NCI-H82 (cell line): Measurements from ENCODE around the gene ASAP3.
A peak's percentile ranks its signal among the peaks of the same experiment; 100 is the strongest.

Experiments
- DNase-seq: peaks from one replicate; lab custom pipeline; 2025; lab: John Stamatoyannopoulos, UW

The ASAP3 gene

DNA sequence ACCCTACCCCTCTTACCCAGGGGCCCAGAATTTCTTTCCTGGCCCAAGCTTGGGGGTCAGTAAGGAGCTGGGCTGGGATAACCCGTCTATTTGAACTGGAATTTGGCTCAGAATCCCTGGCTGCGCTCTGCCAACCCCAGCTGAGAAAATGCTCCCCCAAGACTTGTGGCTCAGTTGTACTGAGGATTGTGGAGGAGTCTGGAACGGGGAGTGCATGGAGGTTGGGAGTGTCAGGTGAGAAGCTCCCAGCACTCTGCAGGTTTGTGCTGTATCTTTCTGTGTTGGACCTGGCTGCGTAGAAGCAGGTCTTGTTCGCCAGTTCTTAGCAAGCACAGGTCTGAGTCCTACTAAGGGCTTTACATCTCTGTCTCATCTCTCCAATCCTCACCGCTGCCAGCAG, 61.0 kb downstream of the ASAP3 start:
- DNase-seq: no peak

- DNase-seq: no peak
Measured at GRCh38 chr1:23422241-23422877, 61.6 kb downstream of the ASAP3 start.

- DNase-seq: no peak
Measured at GRCh38 chr1:23421753-23422240, 62.2 kb downstream of the ASAP3 start.

- no peak for DNase-seq
Measured at GRCh38 chr1:23421343-23421742, 62.6 kb downstream of the ASAP3 start.

DNA sequence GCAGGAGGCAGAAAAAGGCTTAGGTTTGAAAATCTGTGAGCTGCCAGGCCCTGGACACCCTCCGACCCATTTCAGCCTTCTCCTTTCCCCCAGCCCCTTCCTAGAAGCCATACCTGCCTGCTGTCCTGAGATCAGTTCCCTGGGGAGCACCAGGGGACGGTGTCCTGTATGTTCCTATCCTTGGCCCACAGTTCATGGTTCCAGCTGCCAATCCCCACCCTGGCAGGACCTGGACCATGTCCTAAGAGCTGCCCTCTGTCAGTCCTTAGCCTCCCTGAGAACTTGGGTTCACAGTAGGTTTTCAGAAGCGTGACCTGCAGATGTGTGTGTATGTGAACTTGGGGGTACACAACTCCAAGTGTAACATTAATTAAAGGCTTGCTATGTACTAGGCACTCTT, 63.2 kb downstream of the ASAP3 start:
- DNase-seq: no peak

DNA sequence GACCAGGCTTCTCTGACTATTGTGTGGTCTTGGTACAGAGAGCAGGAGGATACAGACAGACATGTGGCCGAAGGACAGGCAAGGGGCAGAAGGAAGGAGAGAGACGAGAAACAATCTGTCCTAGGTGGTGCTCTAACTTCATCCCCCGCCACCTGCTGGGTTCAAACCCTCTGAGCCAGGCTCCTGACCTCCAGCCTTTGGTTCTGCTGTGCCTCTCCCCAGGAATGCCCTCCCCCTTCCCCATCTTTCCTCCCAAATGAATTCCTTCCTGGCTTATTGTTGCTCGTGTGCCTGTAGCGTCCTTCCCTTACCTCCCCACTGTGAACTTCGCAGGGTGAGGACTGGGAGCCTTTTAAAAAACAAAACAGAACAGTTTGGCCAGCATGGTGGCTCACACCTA, 64.8 kb downstream of the ASAP3 start:
- peak; percentile 44 for DNase-seq

DNA sequence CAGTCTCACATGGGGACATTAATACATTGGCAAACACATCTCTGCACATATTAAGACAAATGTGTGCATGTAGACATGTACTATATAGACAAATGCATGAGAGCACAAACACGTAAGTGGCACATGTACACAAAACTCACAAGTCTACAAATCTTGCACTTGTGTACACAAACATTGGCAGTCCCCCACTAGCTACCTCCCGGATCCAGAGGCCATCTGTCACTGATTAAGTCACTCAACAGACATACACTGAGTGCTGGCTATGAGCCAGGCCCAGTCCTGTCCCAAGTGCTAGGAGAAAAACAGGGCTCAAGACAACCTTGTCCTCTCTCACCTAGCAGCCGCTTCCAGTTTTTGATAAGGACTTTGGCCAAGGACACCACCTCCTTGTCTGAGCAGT, 66.4 kb downstream of the ASAP3 start:
- peak; percentile 98 for DNase-seq

GRCh38 chr1:23416964-23417363, 67.0 kb downstream of the ASAP3 start:
- DNase-seq: no peak

- DNase-seq: no peak
Measured at GRCh38 chr1:23408797-23409290, 75.1 kb downstream of the ASAP3 start.

GRCh38 chr1:23407016-23407630, 76.9 kb downstream of the ASAP3 start:
- DNase-seq: no peak

DNA sequence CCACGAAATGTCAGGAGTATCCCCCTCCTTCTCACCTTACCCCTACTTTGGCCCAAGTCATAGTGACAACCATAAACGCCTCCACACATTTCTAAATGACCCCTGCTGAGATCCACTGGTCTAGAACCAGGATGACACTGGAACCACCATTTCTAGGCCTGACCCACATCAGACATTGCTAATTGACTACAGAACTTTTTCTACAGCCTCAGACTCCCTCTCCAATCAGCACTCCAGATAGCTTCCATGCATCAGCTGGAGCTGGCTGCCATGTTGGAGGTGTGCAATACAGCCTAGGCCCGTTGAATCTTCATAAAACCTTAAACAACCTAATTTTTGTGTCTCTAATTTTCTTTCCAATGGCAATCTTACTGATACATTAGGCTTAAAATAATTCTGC, 78.0 kb downstream of the ASAP3 start:
- DNase-seq: no peak

- peak; percentile 92 for DNase-seq
Measured at GRCh38 chr1:23403735-23404486, 80.1 kb downstream of the ASAP3 start.

DNA sequence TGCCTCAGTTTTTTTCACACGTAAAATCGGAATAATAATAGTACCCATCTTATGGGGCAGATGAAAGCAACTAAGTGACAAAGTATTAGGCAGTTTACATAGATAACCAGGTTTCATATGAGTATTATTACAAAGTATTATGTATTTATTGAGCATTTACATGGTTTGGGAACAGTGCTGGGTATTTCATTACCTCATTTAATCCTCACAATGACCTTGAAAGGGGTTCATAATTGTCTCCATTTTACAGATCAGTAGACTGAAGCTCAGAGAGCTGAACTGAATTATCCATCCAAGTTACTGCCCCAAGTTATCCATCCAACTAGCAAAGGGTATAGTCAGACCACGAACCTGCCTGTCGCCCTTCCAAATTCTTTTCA, 80.6 kb downstream of the ASAP3 start:
- no peak for DNase-seq

DNA sequence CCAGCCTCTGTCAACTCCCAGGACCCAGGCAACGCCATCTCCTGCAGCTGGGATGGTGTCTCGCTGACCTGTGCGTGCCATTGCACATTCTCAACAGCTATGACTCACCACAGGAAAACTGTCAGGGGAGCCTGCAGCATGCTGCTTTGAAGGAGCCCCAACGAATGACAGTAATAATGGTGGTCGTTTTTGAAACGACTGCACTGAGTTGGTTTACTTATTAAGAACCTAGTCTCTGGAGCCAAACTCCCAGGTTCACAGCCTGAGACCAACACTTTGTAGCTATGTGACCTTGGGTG, 81.0 kb downstream of the ASAP3 start:
- DNase-seq: no peak

- DNase-seq: no peak
Measured at GRCh38 chr1:23402286-23403037, 81.5 kb downstream of the ASAP3 start.

DNA sequence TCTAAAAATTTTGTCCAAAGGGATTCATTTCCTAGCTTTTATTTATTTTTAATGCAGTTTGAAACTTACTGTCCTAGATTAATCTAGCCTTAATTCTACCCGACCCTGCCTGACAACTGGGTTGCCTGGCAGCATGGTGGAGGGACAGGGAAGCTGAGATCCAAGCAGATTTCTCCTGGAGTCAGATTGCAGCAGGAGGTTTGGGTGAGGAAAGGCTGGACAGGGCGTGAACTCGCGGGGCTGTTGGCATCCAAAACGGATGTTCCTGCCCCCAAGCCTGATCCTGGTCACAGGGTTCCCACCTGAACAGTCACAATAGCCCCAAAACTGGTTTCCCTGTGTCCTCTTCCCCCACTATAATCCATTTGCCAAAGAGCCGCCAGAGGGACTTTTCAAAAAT, 82.7 kb downstream of the ASAP3 start:
- DNase-seq: no peak

- no peak for DNase-seq
Measured at GRCh38 chr1:23400324-23401114, 83.5 kb downstream of the ASAP3 start.

- DNase-seq: no peak
Measured at GRCh38 chr1:23399229-23399628, 84.8 kb downstream of the ASAP3 start.

- DNase-seq: no peak
Measured at GRCh38 chr1:23397908-23398307, 86.1 kb downstream of the ASAP3 start.

DNA sequence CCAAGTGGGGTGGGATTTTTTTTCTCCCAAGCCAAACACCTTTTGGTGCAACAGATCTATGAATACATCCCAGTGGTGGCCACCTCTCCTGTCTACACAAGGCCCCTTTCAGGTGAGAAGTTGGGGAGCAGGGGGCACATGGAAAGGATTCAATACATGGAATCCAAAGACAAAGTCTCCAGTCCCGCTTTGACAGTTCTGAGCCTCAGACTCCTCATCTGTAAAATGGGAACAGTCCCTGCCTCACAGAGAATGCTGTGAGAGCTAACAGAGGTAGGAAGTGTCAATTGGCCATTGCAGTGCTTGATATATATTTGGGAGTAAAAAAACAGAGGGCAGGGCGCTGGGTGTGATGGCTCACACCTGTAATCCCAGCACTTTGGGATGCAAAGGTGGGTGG, 87.6 kb downstream of the ASAP3 start:
- no peak for DNase-seq

- no peak for DNase-seq
Measured at GRCh38 chr1:23395849-23396248, 88.1 kb downstream of the ASAP3 start.
